ENCODE data around the gene PRRC2C. TPM values are rescaled to one million over a fixed set of nuclear protein-coding genes. Genes with fewer than 3 reads are reported as not detected.

Gene PRRC2C
- total and polyA plus RNA-seq, 2 of the 4 experiments (the other 2 are of a cell fraction): 54.0 to 58.3 TPM

DNA sequence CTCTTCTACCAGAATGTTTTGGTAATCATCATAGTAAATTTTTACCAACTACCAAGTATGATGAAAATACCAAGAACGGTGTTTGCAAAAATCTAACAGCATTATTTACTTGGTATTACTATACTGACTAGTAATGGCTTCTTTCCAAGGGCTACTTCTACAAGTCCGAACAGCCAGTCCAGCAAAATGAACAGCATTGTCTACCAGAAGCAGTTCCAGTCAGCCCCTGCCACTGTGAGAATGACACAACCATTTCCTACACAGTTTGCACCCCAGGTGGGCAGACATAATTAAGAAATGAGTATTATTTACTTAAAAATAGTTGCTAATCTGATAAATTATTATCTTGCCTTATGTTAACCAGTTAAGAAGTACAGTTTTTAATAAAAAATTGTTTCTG is 102.9 kb downstream of the PRRC2C start:
- H2AK5ac ChIP-seq (ENCODE audit: low read depth, low read length): no peak overlapping the region
- H3K27me3 ChIP-seq (ENCODE audit: control insufficient read depth, insufficient read depth, low read length): no peaks in the 10 kb centered on the region
- WGBS, 2 experiments (ENCODE audit: extremely low coverage in 2 of 2, insufficient read length in 1 of 2): no CpG with 5 or more reads among the region's 2 CpGs
- H3K4me3 ChIP-seq (ENCODE audit: insufficient read depth, low read depth, low read length): no peak overlapping the region
- H2AFZ ChIP-seq (replicated peaks; ENCODE audit: low read length, poor library complexity): no peak overlapping the region
- no peak overlapping the region for H3K14ac ChIP-seq (replicated peaks; ENCODE audit: low read depth, low read length)
- H3K9me1 ChIP-seq (ENCODE audit: insufficient read depth, low read length): peaks cover 3% of the 10 kb centered on the region
- no peak for TF ChIP-seq MAFK (IDR thresholded peaks at IDR 0.05; ENCODE audit: low read depth, low read length)
- no peak for TF ChIP-seq SMC3 (IDR thresholded peaks at IDR 0.05; ENCODE audit: low read depth, low read length)
- no peak for TF ChIP-seq RFX5 (IDR thresholded peaks at IDR 0.05; ENCODE audit: low read depth, low read length)
- no peak for TF ChIP-seq MAZ (IDR thresholded peaks at IDR 0.05; ENCODE audit: borderline replicate concordance, low read depth, low read length)
- no peak for TF ChIP-seq NFE2L2 (IDR thresholded peaks at IDR 0.05; ENCODE audit: low read depth, low read length)
- no peak for TF ChIP-seq RCOR1 (IDR thresholded peaks at IDR 0.05; ENCODE audit: insufficient replicate concordance, low read length)
- TF ChIP-seq, protein P1, sequence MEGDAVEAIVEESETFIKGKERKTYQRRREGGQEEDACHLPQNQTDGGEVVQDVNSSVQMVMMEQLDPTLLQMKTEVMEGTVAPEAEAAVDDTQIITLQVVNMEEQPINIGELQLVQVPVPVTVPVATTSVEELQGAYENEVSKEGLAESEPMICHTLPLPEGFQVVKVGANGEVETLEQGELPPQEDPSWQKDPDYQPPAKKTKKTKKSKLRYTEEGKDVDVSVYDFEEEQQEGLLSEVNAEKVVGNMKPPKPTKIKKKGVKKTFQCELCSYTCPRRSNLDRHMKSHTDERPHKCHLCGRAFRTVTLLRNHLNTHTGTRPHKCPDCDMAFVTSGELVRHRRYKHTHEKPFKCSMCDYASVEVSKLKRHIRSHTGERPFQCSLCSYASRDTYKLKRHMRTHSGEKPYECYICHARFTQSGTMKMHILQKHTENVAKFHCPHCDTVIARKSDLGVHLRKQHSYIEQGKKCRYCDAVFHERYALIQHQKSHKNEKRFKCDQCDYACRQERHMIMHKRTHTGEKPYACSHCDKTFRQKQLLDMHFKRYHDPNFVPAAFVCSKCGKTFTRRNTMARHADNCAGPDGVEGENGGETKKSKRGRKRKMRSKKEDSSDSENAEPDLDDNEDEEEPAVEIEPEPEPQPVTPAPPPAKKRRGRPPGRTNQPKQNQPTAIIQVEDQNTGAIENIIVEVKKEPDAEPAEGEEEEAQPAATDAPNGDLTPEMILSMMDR (conservative IDR thresholded peaks at IDR 0.05; ENCODE audit: low read depth, low read length): no peak
- TF ChIP-seq MXI1 (IDR thresholded peaks at IDR 0.05; ENCODE audit: borderline replicate concordance, low read depth, low read length): no peak
- TF ChIP-seq FOS (IDR thresholded peaks at IDR 0.05; ENCODE audit: low read depth, low read length): no peak
- no peak for TF ChIP-seq ELK1 (IDR thresholded peaks at IDR 0.05; ENCODE audit: borderline replicate concordance, low read depth, low read length)
- TF ChIP-seq POLR2A (IDR thresholded peaks at IDR 0.05; ENCODE audit: low read depth, low read length): no peak
- H3K4me2 ChIP-seq (ENCODE audit: low read depth, low read length): no peak overlapping the region
- H3K4ac ChIP-seq (ENCODE audit: low read depth, low read length): no peak overlapping the region
- peaks cover 8 to 25% of the 10 kb centered on the region in 2 experiments; a peak in 3 of 4 replicates for H3K79me1 ChIP-seq (ENCODE audit: low read depth in 1 of 2, low read length in 2 of 2)
- no TSS peak for BruUV-seq (replicated peaks)
- H2BK15ac ChIP-seq (ENCODE audit: low read depth, low read length): no peak overlapping the region
- no peak overlapping the region for H2BK5ac ChIP-seq (ENCODE audit: low read depth, low read length, poor library complexity, severe bottlenecking)
- H3K36me3 ChIP-seq (ENCODE audit: control insufficient read depth, insufficient read depth, low read length): peaks cover 45% of the 10 kb centered on the region
- no peak overlapping the region; the same call in 1 of the 2 replicates for H4K5ac ChIP-seq (ENCODE audit: low read depth, low read length)
- H3K9me3 ChIP-seq (ENCODE audit: control insufficient read depth, insufficient read depth, low read length): no peaks in the 10 kb centered on the region
- H2AK9ac ChIP-seq (replicated peaks; ENCODE audit: low read depth, low read length, poor library complexity): no peak overlapping the region
- DNase-seq (no peak), ATAC-seq (ENCODE audit: low read depth) (no peak)
- no peak overlapping the region for H3K27ac ChIP-seq (ENCODE audit: insufficient read depth, low read length)
- no peak overlapping the region for H4K8ac ChIP-seq (ENCODE audit: low read depth in 2 of 2, low read length in 2 of 2)
- peaks cover 7% of the 10 kb centered on the region; the same call in 1 of the 2 replicates for H4K20me1 ChIP-seq (ENCODE audit: insufficient read depth, low read length)
- no peak overlapping the region for H3K9ac ChIP-seq (ENCODE audit: low read depth, low read length)
- H2BK120ac ChIP-seq (ENCODE audit: low read depth, low read length): no peak overlapping the region
- ChIA-PET POLR2A (ENCODE audit: unreplicated experiment) (no interaction called here), CTCF (no interaction called here)
- H3K23ac ChIP-seq (ENCODE audit: low read depth, low read length): no peak overlapping the region
- dilution Hi-C loops (cut with HindIII; ENCODE audit: low sequenced_read_pairs, unreplicated experiment): no loop called here
- no peak overlapping the region for H3K56ac ChIP-seq (ENCODE audit: extremely low read depth, insufficient read depth, low read length)
- no peak overlapping the region for H4K91ac ChIP-seq (ENCODE audit: insufficient read depth, low read depth, low read length)
- no peak overlapping the region for H3K18ac ChIP-seq (ENCODE audit: low read depth, low read length)
- in situ Hi-C loops (cut with MboI; ENCODE audit: low sequenced_read_pairs): no loop called here
- H2BK20ac ChIP-seq (ENCODE audit: low read depth, low read length): no peak overlapping the region
- peaks cover 9% of the 10 kb centered on the region for H3K4me1 ChIP-seq (ENCODE audit: control insufficient read depth, insufficient read depth, low read length)
- intact Hi-C loops (cut with micrococcal nuclease): no loop called here

All from IMR-90 (cell line).